Ascending aorta (tissue), 2 donors: ENCODE results near the gene LIMS2. TPM values are rescaled to one million over a fixed set of nuclear protein-coding genes. Genes with fewer than 3 reads are reported as not detected.

ENCODE experiments used
- DNase-seq, 2 donors: peaks; one replicate each; pipeline ENCODE4 v3.0.0-alpha.2; 2019; ENCODE audit warnings: low spot score in 2 of 2
- H3K27ac ChIP-seq, 2 donors: fragments of 200-600 bp; sonication (generic); one replicate each; pipeline ENCODE4 v1.5.1; 2016 to 2017; ENCODE audit warnings: mild to moderate bottlenecking in 1 of 2
- H3K27me3 ChIP-seq: fragments of 200-600 bp; sonication (generic); one replicate; pipeline ENCODE4 v1.5.1; 2017
- H3K36me3 ChIP-seq, 2 donors: fragments of 200-600 bp; sonication (generic); one replicate each; pipeline ENCODE4 v1.5.1; 2016
- H3K4me1 ChIP-seq, 2 donors: fragments of 200-600 bp; sonication (generic); one replicate each; pipeline ENCODE4 v1.5.1; 2016 to 2017; ENCODE audit warnings: mild to moderate bottlenecking in 1 of 2
- H3K4me3 ChIP-seq, 2 donors: fragments of 200-600 bp; sonication (generic); one replicate each; pipeline ENCODE4 v1.5.1; 2016 to 2017; ENCODE audit warnings: mild to moderate bottlenecking in 1 of 2
- H3K9me3 ChIP-seq, 2 donors: fragments of 200-600 bp; sonication (generic); one replicate each; pipeline ENCODE4 v1.5.1; 2016
- CTCF ChIP-seq, 3 experiments: fragments of 200-600 bp in 2 of 3; fragments of 450-650 bp in 1 of 3; sonication (generic) in 2 of 3; IDR thresholded peaks; one replicate each; pipeline ENCODE4 v1.5.1; 2016 to 2019; ENCODE audit warnings: antibody characterized with exemption in 3 of 3, mild to moderate bottlenecking in 1 of 3, moderate library complexity in 1 of 3
- intact Hi-C: fragments of 100-400 bp; cut with DNase I; formaldehyde crosslinking; loops from one replicate; pipeline ENCODE4 v1.15.1; 2023
- total RNA-seq: library from RNA; depleted of rRNA; stranded (reverse); fragments of >200 nt; gene quantifications from one replicate; pipeline ENCODE4 v1.1.0, GENCODE V29; 2016

Gene LIMS2
- total RNA-seq, 1 donor from 2014 or later: 169 TPM

- TF ChIP-seq CTCF (IDR thresholded peaks at IDR 0.05): no peak
- DNase-seq: peak in 1 of 2 donors; percentile 66
- Histone ChIP-seq H3K9me3 (no peaks in the 10 kb centered on the region), H3K36me3 (no peaks in the 10 kb centered on the region), H3K4me1 (peaks cover 8 to 28% of the 10 kb centered on the region in 2 donors), H3K27me3 (no peaks in the 10 kb centered on the region), H3K4me3 (no peak overlapping the region), H3K27ac (peak overlapping the region in 1 of 2 donors; percentile 12)
- intact Hi-C loops: loop anchor here (10.0 kb wide), 1 partner anchor 292 kb away; the partner anchor contains the start of gene MAP3K2
These were observed 1.6 kb upstream of the LIMS2 start for GRCh38 chr2:127676906-127677305.

GRCh38 chr2:127674241-127675209 is 805 bp downstream of the LIMS2 start:
- peak; percentile 45 to 85 for DNase-seq
- intact Hi-C loops: loop anchor here (1.0 to 10.0 kb wide), 4 partner anchors 21 to 290 kb away; partner anchors contain the start of gene MAP3K2
- no peak for TF ChIP-seq CTCF (IDR thresholded peaks at IDR 0.05)
- peaks cover 0 to 24% of the 10 kb centered on the region in 2 donors for H3K4me1 ChIP-seq
- no peaks in the 10 kb centered on the region for H3K27me3 ChIP-seq
- H3K36me3 ChIP-seq: no peaks in the 10 kb centered on the region
- no peaks in the 10 kb centered on the region for H3K9me3 ChIP-seq
- peak overlapping the region; percentile 94 to 99 for H3K4me3 ChIP-seq
- peak overlapping the region; percentile 89 to 92 for H3K27ac ChIP-seq

- H3K27me3 ChIP-seq: no peaks in the 10 kb centered on the region
- DNase-seq: peak in 1 of 2 donors; percentile 74
- peak overlapping the region; percentile 89 to 92 for H3K27ac ChIP-seq
- TF ChIP-seq CTCF (IDR thresholded peaks at IDR 0.05): no peak
- H3K36me3 ChIP-seq: no peaks in the 10 kb centered on the region
- H3K4me1 ChIP-seq: peaks cover 0 to 29% of the 10 kb centered on the region in 2 donors
- H3K9me3 ChIP-seq: no peaks in the 10 kb centered on the region
- H3K4me3 ChIP-seq: peak overlapping the region; percentile 94 to 99
- intact Hi-C loops: loop anchor here (5.0 to 10.0 kb wide), 2 partner anchors 36 to 289 kb away; partner anchors contain the start of gene MAP3K2
These were observed 1.9 kb downstream of the LIMS2 start for GRCh38 chr2:127673291-127674069.

GRCh38 chr2:127672341-127673224 is 2.7 kb downstream of the LIMS2 start:
- Histone ChIP-seq H3K4me1 (peaks cover 0 to 29% of the 10 kb centered on the region in 2 donors), H3K4me3 (peak overlapping the region; percentile 94 to 99), H3K27me3 (no peaks in the 10 kb centered on the region), H3K27ac (peak overlapping the region; percentile 89 to 92), H3K36me3 (no peaks in the 10 kb centered on the region), H3K9me3 (no peaks in the 10 kb centered on the region)
- intact Hi-C loops: loop anchor here (5.0 to 10.0 kb wide), 2 partner anchors 35 to 288 kb away; partner anchors contain the start of gene MAP3K2
- peak in 1 of 2 donors; percentile 63 for DNase-seq
- no peak for TF ChIP-seq CTCF (IDR thresholded peaks at IDR 0.05)
